Stimulated activated CD8-positive, alpha-beta memory T cell treated with anti-CD3 and anti-CD28 coated beads, Interleukin-2, amount 100 ng/mL, for 48 hours (primary cell): ENCODE measurements around the gene SEC61B.

Source experiments
- DNase-seq, 2 donors: peaks; one replicate each; pipeline ENCODE4 v3.0.0-alpha.2; 2020; ENCODE audit warnings: low read depth in 2 of 2

Gene SEC61B

GRCh38 chr9:99272836-99273235 is 50.8 kb downstream of the SEC61B start:
- no peak for DNase-seq

- no peak for DNase-seq
Observed at GRCh38 chr9:99274016-99274415, 51.9 kb downstream of the SEC61B start.

DNA sequence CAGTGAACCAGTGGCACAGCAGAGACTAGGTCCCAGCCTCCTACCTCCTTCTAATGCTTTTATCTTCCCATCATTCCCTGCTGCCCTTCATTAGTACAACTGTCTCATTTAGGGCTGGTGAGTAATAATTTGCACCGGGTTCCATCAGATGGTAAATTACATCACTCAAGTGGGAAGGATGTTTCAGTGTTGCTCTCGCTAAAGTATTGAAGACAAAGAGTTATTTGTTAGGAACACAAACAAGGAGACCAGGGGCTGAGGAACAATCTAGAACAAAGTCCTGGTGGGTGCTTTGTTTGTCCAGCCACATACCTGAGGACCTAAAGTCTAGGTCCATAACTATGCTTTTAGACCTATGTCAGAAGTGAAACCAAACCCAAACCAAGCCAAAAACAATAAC is 52.4 kb downstream of the SEC61B start:
- no peak for DNase-seq
